Mucosa of descending colon (tissue), 3 donors: ENCODE measurements around the gene BARX2. TPM values are rescaled to one million over a fixed set of nuclear protein-coding genes. Genes with fewer than 3 reads are reported as not detected.

Experiments used
- ATAC-seq: fragments of 200-7000 bp; cut with Tn5 transposase; one replicate; pipeline ENCODE4 v1.9.1; 2020; ENCODE audit warnings: mild to moderate bottlenecking, moderate library complexity
- DNase-seq, 3 donors: peaks; one replicate each; pipeline ENCODE4 v3.0.0-alpha.2; 2020
- H3K36me3 ChIP-seq: fragments of 200-600 bp; one replicate; pipeline ENCODE4 v1.8.0; 2021; ENCODE audit warnings: low read depth, mild to moderate bottlenecking
- H3K4me1 ChIP-seq: fragments of 200-600 bp; one replicate; pipeline ENCODE4 v1.8.0; 2021; ENCODE audit warnings: low read depth, mild to moderate bottlenecking
- H3K4me3 ChIP-seq: fragments of 200-600 bp; one replicate; pipeline ENCODE4 v1.8.0; 2021; ENCODE audit warnings: mild to moderate bottlenecking
- H3K9me3 ChIP-seq: fragments of 200-600 bp; one replicate; pipeline ENCODE4 v1.8.0; 2021; ENCODE audit warnings: mild to moderate bottlenecking
- CTCF ChIP-seq: fragments of 200-600 bp; IDR thresholded peaks from one replicate; pipeline ENCODE4 v1.8.0; 2022; ENCODE audit warnings: antibody characterized with exemption, mild to moderate bottlenecking
- intact Hi-C, 2 donors: fragments of 100-400 bp; cut with DNase I in 1 of 2; cut with micrococcal nuclease in 1 of 2; formaldehyde crosslinking; loops; one replicate each; pipeline versions ENCODE4 v1.11.0 to v1.11.1; 2022; cut with DNase I, micrococcal nuclease
- total RNA-seq, 3 donors: library from RNA; stranded (reverse); fragmentation: NEBNext Ultra II Directional in 2 of 3; extraction: Animal tissue kit (Norgen Biotek cat#: 25700) in 2 of 3; gene quantifications; one replicate each; pipeline versions ENCODE4 v1.2.1 to v1.2.4, GENCODE V29; 2021 to 2023
- donor health status: DM: no; HTN: no; CAD: no; lungs with moderate emphysema.
- donor health status: DM: no; HTN: no; CAD: no.
- donor health status: DM: no; HTN: yes; CAD: no.

The BARX2 gene
- total RNA-seq, 3 donors from 2014 or later, result 10.8 to 25.6 (median 24.6) TPM

- intact Hi-C loops, result no loop called here
- ATAC-seq (no peak), DNase-seq (no peak)
- Histone ChIP-seq H3K4me3 (no peak overlapping the region), H3K36me3 (no peaks in the 10 kb centered on the region), H3K4me1 (no peaks in the 10 kb centered on the region), H3K9me3 (no peaks in the 10 kb centered on the region)
- TF ChIP-seq CTCF, result no peak
These were observed 19.8 kb downstream of the BARX2 start for GRCh38 chr11:129395432-129395831.

GRCh38 chr11:129395883-129396282 lies 20.2 kb downstream of the BARX2 start:
- DNase-seq (no peak), ATAC-seq (no peak)
- TF ChIP-seq CTCF, result no peak
- Histone ChIP-seq H3K4me1 (no peaks in the 10 kb centered on the region), H3K9me3 (no peaks in the 10 kb centered on the region), H3K4me3 (no peak overlapping the region), H3K36me3 (no peaks in the 10 kb centered on the region)
- intact Hi-C loops, result no loop called here

- H3K4me3 ChIP-seq, result no peak overlapping the region
- intact Hi-C loops, result no loop called here
- no peak for TF ChIP-seq CTCF
- H3K36me3 ChIP-seq, result no peaks in the 10 kb centered on the region
- no peaks in the 10 kb centered on the region for H3K9me3 ChIP-seq
- H3K4me1 ChIP-seq, result no peaks in the 10 kb centered on the region
- ATAC-seq (no peak), DNase-seq (no peak)
These were observed 20.8 kb downstream of the BARX2 start for GRCh38 chr11:129396454-129396853.

GRCh38 chr11:129402206-129403171 lies 26.8 kb downstream of the BARX2 start:
- no peak for ATAC-seq
- TF ChIP-seq CTCF, result no peak
- Histone ChIP-seq H3K4me3 (no peak overlapping the region), H3K4me1 (no peaks in the 10 kb centered on the region), H3K9me3 (no peaks in the 10 kb centered on the region), H3K36me3 (no peaks in the 10 kb centered on the region)
- intact Hi-C loops, result no loop called here
- DNase-seq, result no peak

GRCh38 chr11:129404731-129405130 lies 29.1 kb downstream of the BARX2 start:
- no peaks in the 10 kb centered on the region for H3K9me3 ChIP-seq
- H3K4me1 ChIP-seq, result no peaks in the 10 kb centered on the region
- TF ChIP-seq CTCF, result no peak
- no peak overlapping the region for H3K4me3 ChIP-seq
- intact Hi-C loops, result no loop called here
- DNase-seq, result no peak
- no peak for ATAC-seq
- H3K36me3 ChIP-seq, result no peaks in the 10 kb centered on the region
